Endothelial cell of umbilical vein (primary cell): Measurements from ENCODE around the gene ZNF384. TPM values are rescaled to one million over a fixed set of nuclear protein-coding genes. Genes with fewer than 3 reads are reported as not detected.
A peak's percentile ranks its signal among the peaks of the same experiment; 100 is the strongest.

Experiments
- BruUV-seq: library from RNA; stranded (reverse); fragments of 400-500 nt; replicated peaks from 2 replicates; lab custom pipeline; 2021; lab: Mats Ljungman, UMichigan
- CTCF ChIA-PET: fragments of 300-600, 350-600 bp; sonication (Branson Sonifier 250); formaldehyde crosslinking; loops from one replicate; lab custom pipeline; 2021; ENCODE audit warnings: antibody characterized with exemption, inconsistent platforms; lab: Charles Lee
- POLR2A ChIA-PET: fragments of 300-600, 350-600 bp; sonication (Branson Sonifier 250); formaldehyde crosslinking; loops from one replicate; lab custom pipeline; 2021; ENCODE audit warnings: antibody characterized with exemption, inconsistent platforms; lab: Charles Lee
- DNase-seq: peaks from one replicate; pipeline ENCODE4 v3.0.0-alpha.2; 2011; ENCODE audit warnings: low read depth, low spot score
- FAIRE-seq: peaks from 2 replicates; lab custom pipeline; 2011; peaks lifted over from hg19 to GRCh38; lab: Jason Lieb, UNC
- H2AFZ ChIP-seq: 2 replicates; pipeline ENCODE4 v1.6.0; 2012; ENCODE audit warnings: low read depth, low read length, control low read depth, inconsistent platforms
- H3K27ac ChIP-seq: 2 replicates; pipeline ENCODE4 v1.5.1; 2011; ENCODE audit warnings: low read depth, mild to moderate bottlenecking, control low read depth, low read length, moderate library complexity; ENCODE audit not compliant: insufficient read depth
- H3K27me3 ChIP-seq, 2 experiments: 2 replicates each; pipeline versions ENCODE4 v1.6.0 to v1.6.1; 2011; ENCODE audit warnings: low read length in 2 of 2, mixed read lengths in 1 of 2; ENCODE audit not compliant: control insufficient read depth in 2 of 2, insufficient read depth in 2 of 2
- H3K36me3 ChIP-seq, 2 experiments: 2 replicates in 1 of 2; 3 replicates in 1 of 2; pipeline ENCODE4 v1.5.1; 2011; ENCODE audit warnings: low read length in 2 of 2, mild to moderate bottlenecking in 1 of 2, moderate library complexity in 1 of 2; ENCODE audit not compliant: control insufficient read depth in 2 of 2, insufficient read depth in 2 of 2; ENCODE audit errors: extremely low read depth in 1 of 2
- H3K4me1 ChIP-seq: 3 replicates; pipeline ENCODE4 v1.5.1; 2011; ENCODE audit warnings: mild to moderate bottlenecking, low read length; ENCODE audit not compliant: control insufficient read depth, insufficient read depth; ENCODE audit errors: extremely low read depth
- H3K4me2 ChIP-seq: 2 replicates; pipeline ENCODE4 v1.6.1; 2011; ENCODE audit warnings: low read length, control low read depth, mixed read lengths; ENCODE audit not compliant: insufficient read depth
- H3K4me3 ChIP-seq, 3 experiments: fragments of 200-600 bp in 1 of 3; sonication (generic), shearing (Covaris generic) in 1 of 3; replicated peaks in 1 of 3; 2 replicates each; pipeline ENCODE4 v1.5.1; 2011 to 2016; ENCODE audit warnings: control low read depth in 3 of 3, low read length in 3 of 3, mild to moderate bottlenecking in 2 of 3, inconsistent platforms in 1 of 3, low read depth in 1 of 3, moderate library complexity in 1 of 3; ENCODE audit not compliant: insufficient read depth in 1 of 3
- H3K79me2 ChIP-seq: 2 replicates; pipeline ENCODE4 v1.6.0; 2012; ENCODE audit warnings: low read length, inconsistent platforms; ENCODE audit not compliant: control insufficient read depth, insufficient read depth
- H3K9ac ChIP-seq: replicated peaks from 2 replicates; pipeline ENCODE3; 2011; ENCODE audit warnings: low read length, control low read depth; ENCODE audit not compliant: insufficient read depth; ENCODE audit errors: extremely low read depth
- H3K9me1 ChIP-seq: replicated peaks from 3 replicates; pipeline ENCODE4 v1.6.0; 2011; ENCODE audit warnings: mild to moderate bottlenecking, low read length; ENCODE audit not compliant: control insufficient read depth, insufficient read depth; ENCODE audit errors: extremely low read depth
- H3K9me3 ChIP-seq: replicated peaks from 2 replicates; pipeline ENCODE4 v1.5.1; 2012; ENCODE audit warnings: low read length, inconsistent platforms; ENCODE audit not compliant: control insufficient read depth, insufficient read depth
- H4K20me1 ChIP-seq: replicated peaks from 2 replicates; pipeline ENCODE3; 2011; ENCODE audit warnings: mild to moderate bottlenecking, low read length; ENCODE audit not compliant: control insufficient read depth, insufficient read depth; ENCODE audit errors: extremely low read depth
- EZH2 ChIP-seq: IDR thresholded peaks from 2 replicates; pipeline ENCODE4 v1.6.1; 2012; ENCODE audit warnings: borderline replicate concordance, low read depth, mild to moderate bottlenecking, moderate library complexity, low read length, inconsistent platforms; ENCODE audit not compliant: severe bottlenecking
- FOS ChIP-seq: IDR thresholded peaks from 2 replicates; pipeline ENCODE4 v1.6.1; 2011; ENCODE audit warnings: mild to moderate bottlenecking, low read length, moderate library complexity, borderline replicate concordance; ENCODE audit not compliant: insufficient read depth
- GATA2 ChIP-seq: IDR thresholded peaks from 2 replicates; pipeline ENCODE4 v1.7.0; 2011; ENCODE audit warnings: low read depth, mild to moderate bottlenecking, moderate library complexity, mixed read lengths, low read length; ENCODE audit not compliant: insufficient read length, insufficient read depth
- JUN ChIP-seq: IDR thresholded peaks from 2 replicates; pipeline ENCODE4 v1.6.1; 2011; ENCODE audit warnings: borderline replicate concordance, low read depth; ENCODE audit not compliant: insufficient read length, insufficient read depth
- MYC ChIP-seq: IDR thresholded peaks from one replicate; pipeline ENCODE4 v1.6.1; 2011; ENCODE audit warnings: mild to moderate bottlenecking, low read depth, low read length
- POLR2A ChIP-seq: IDR thresholded peaks from 2 replicates; pipeline ENCODE4 v1.6.1; 2012; ENCODE audit warnings: low read depth, mild to moderate bottlenecking, control low read depth, low read length
- POLR2AphosphoS5 ChIP-seq: IDR thresholded peaks from 2 replicates; pipeline ENCODE4 v1.6.1; 2012; ENCODE audit warnings: low read depth, mild to moderate bottlenecking, control low read depth, low read length, moderate library complexity; ENCODE audit not compliant: insufficient read depth
- dilution Hi-C: fragments of 300-500 bp; cut with MboI; formaldehyde crosslinking; loops from one replicate; pipeline ENCODE4 v1.15.0; 2019; ENCODE audit warnings: low sequenced_read_pairs; ENCODE audit not compliant: extremely low pct_ligation_motif_present
- intact Hi-C: fragments of 100-400 bp; cut with micrococcal nuclease; formaldehyde crosslinking; loops from one replicate; pipeline ENCODE4 v1.10.0; 2022
- polyA plus RNA-seq, 4 experiments: library from polyadenylated mRNA; depleted of rRNA in 3 of 4; stranded (reverse) in 3 of 4; unstranded in 1 of 4; fragments of >200 nt; gene quantifications; 2 replicates each; pipeline versions ENCODE4 v1.2.1 to v1.2.3, GENCODE V29; 2011 to 2012; ENCODE audit warnings: missing spikeins in 1 of 4
- total RNA-seq: library from RNA; stranded (reverse); gene quantifications from 2 replicates; pipeline ENCODE4 v1.2.3, GENCODE V29; 2021
- TF ChIP-seq, protein P1 (sequence below): IDR thresholded peaks from 2 replicates; pipeline ENCODE4 v1.6.1; 2011; ENCODE audit not compliant: insufficient read depth, insufficient read length
- TF ChIP-seq, protein P2 (sequence below), 2 donors: IDR thresholded peaks; 1 replicate in 1 of 2; 2 replicates in 1 of 2; pipeline ENCODE4 v1.5.1; 2011; ENCODE audit warnings: low read length in 2 of 2, mild to moderate bottlenecking in 2 of 2, moderate library complexity in 2 of 2, control low read depth in 1 of 2, inconsistent platforms in 1 of 2, low read depth in 1 of 2; ENCODE audit not compliant: insufficient read depth in 1 of 2; ENCODE audit errors: extremely low read depth in 1 of 2

Gene ZNF384
- total and polyA plus RNA-seq, 2 donors (not counting 3 experiments of a cell fraction or from before 2014, with no cell fraction given): 52.8 to 58.3 TPM

DNA sequence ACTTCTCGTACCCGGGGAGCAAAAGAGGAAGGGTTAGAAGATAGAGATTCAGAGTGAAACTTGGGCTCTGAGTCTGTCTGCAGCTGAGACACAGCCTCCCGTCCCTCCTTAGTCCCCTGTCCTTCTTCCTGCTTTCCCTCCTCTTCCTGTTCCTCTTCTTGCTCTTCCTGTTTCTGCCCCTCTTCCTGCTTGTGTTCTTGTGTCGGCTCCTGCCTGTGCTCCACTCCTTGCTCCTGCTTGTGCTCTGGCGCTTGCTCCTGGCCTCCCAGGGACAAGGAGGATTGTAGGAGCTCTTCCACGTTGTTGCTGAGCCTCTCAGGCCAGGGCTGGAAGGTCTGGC, 44.9 kb downstream of the ZNF384 start:
- CTCF ChIA-PET: interaction anchor here (0.8 to 2.2 kb wide), 7 partner anchors 8 to 26 kb away, joined by 3 to 29 read pairs (median 4); partner anchors contain the start of gene LPAR5
- no peak for DNase-seq
- Histone ChIP-seq H3K27ac (no peak overlapping the region), H3K79me2 (no peaks in the 10 kb centered on the region), H3K9me3 (no peaks in the 10 kb centered on the region), H2AFZ (peak overlapping the region; percentile 73), H3K4me2 (no peak overlapping the region), H3K9me1 (no peaks in the 10 kb centered on the region), H3K36me3 (peaks cover 0 to 2% of the 10 kb centered on the region in 2 experiments), H3K9ac (no peak overlapping the region), H3K4me1 (peaks cover 4% of the 10 kb centered on the region), H3K27me3 (peaks cover 0 to 2% of the 10 kb centered on the region in 2 experiments), H3K4me3 (no peak overlapping the region), H4K20me1 (no peaks in the 10 kb centered on the region)
- intact Hi-C loops (no loop called here), dilution Hi-C loops (no loop called here)
- POLR2A ChIA-PET: no interaction called here
- FAIRE-seq: no peak
- no peak for TF ChIP-seq EZH2
- TF ChIP-seq POLR2A: no peak
- no peak for TF ChIP-seq FOS
- no peak for TF ChIP-seq JUN
- TF ChIP-seq, protein P1, sequence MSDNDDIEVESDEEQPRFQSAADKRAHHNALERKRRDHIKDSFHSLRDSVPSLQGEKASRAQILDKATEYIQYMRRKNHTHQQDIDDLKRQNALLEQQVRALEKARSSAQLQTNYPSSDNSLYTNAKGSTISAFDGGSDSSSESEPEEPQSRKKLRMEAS: no peak
- TF ChIP-seq MYC: no peak
- TF ChIP-seq, protein P2, sequence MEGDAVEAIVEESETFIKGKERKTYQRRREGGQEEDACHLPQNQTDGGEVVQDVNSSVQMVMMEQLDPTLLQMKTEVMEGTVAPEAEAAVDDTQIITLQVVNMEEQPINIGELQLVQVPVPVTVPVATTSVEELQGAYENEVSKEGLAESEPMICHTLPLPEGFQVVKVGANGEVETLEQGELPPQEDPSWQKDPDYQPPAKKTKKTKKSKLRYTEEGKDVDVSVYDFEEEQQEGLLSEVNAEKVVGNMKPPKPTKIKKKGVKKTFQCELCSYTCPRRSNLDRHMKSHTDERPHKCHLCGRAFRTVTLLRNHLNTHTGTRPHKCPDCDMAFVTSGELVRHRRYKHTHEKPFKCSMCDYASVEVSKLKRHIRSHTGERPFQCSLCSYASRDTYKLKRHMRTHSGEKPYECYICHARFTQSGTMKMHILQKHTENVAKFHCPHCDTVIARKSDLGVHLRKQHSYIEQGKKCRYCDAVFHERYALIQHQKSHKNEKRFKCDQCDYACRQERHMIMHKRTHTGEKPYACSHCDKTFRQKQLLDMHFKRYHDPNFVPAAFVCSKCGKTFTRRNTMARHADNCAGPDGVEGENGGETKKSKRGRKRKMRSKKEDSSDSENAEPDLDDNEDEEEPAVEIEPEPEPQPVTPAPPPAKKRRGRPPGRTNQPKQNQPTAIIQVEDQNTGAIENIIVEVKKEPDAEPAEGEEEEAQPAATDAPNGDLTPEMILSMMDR (IDR thresholded peaks at IDR 0.05; ENCODE audit: extremely low read depth in 1 of 2, insufficient read depth in 1 of 2, low read depth in 1 of 2, low read length in 2 of 2): no peak
- TF ChIP-seq GATA2: no peak
- no peak for TF ChIP-seq POLR2AphosphoS5
- no TSS peak for BruUV-seq
